ENCODE data around the gene A1BG. TPM values are rescaled to one million over a fixed set of nuclear protein-coding genes. Genes with fewer than 3 reads are reported as not detected.

The A1BG gene
- total and polyA plus RNA-seq, 2 of the 13 experiments (the other 11 are each of a cell fraction or from before 2014, with no cell fraction given) = 14.7 to 41.4 TPM

DNA sequence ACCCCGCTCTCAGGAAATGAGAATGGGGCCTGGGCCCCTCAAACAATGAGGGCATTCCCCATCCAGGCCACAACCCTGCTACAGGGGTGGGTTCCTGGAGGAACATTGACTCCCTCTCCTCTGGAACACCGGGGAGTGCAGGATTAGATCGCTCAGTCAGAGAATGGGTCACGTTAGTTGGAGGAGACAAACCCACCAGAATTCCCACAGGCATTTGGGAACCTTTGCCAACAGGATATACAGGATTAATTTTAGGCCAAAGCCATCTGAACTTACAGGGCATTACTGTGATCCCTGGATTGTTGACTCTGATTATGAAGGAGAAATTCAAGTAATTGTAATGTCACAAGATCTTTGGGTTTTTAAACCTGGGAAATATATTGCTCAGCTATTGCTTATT lies 45.6 kb downstream of the A1BG start:
- H3K9me3 ChIP-seq (ENCODE audit: low read length) = no peaks in the 10 kb centered on the region
- no peak overlapping the region for H3K9ac ChIP-seq (ENCODE audit: insufficient read depth, low read depth, low read length)
- H3K4me1 ChIP-seq (ENCODE audit: insufficient read depth, low read length) = peaks cover 26% of the 10 kb centered on the region
- H2AFZ ChIP-seq (ENCODE audit: low read length) = no peak overlapping the region
- H3K27me3 ChIP-seq (ENCODE audit: control insufficient read depth in 1 of 2, insufficient read depth in 2 of 2, low read length in 2 of 2) = no peaks in the 10 kb centered on the region; a peak in 1 of 5 replicates
- no TSS peak for BruUV-seq (replicated peaks)
- no peak overlapping the region for H3K4me2 ChIP-seq (ENCODE audit: low read depth, low read length)
- POLR2A ChIA-PET = interaction anchor here (1.5 kb wide), 1 partner anchor 19 kb away, joined by 3 read pairs; the partner anchor contains the start of gene ZSCAN22
- H3K36me3 ChIP-seq (replicated peaks in 1 of 2; ENCODE audit: control insufficient read depth in 1 of 2, insufficient read depth in 2 of 2, low read length in 2 of 2) = peaks cover 13 to 39% of the 10 kb centered on the region in 2 experiments; a peak in 4 of 5 replicates
- peaks cover 19% of the 10 kb centered on the region for H3K79me2 ChIP-seq (ENCODE audit: insufficient read depth, low read length)
- DNase-seq (ENCODE audit: low spot score) = no peak
- ATAC-seq = no peak
- peaks cover 7% of the 10 kb centered on the region; the same call in 1 of the 2 replicates for H4K20me1 ChIP-seq (ENCODE audit: insufficient read depth, low read length)
- intact Hi-C loops (cut with micrococcal nuclease; ENCODE audit: unreplicated experiment) = loop anchor here (5.0 kb wide), 1 partner anchor 125 kb away; the partner anchor contains the start of gene ZNF274
- no peak for FAIRE-seq
- no peak overlapping the region for H3K27ac ChIP-seq (ENCODE audit: extremely low read length, insufficient read depth, low read length)
- H3K4me3 ChIP-seq (replicated peaks in 1 of 3; ENCODE audit: insufficient read depth in 1 of 3, low read depth in 2 of 3, low read length in 3 of 3) = no peak overlapping the region
- CTCF ChIA-PET (ENCODE audit: low intra/inter-chr PET ratio, low total read pairs) = no interaction called here
- in situ Hi-C loops (cut with HindIII; ENCODE audit: extremely low pct_ligation_motif_present, low pct_unique_long_range_greater_than_20kb) = loop anchor here (5.0 kb wide), 1 partner anchor 125 kb away; the partner anchor contains the start of gene ZNF274
- WGBS (ENCODE audit: low lambda C conversion rate) = 89% methylated on average over 4 of the region's 4 CpGs
- TF ChIP-seq, protein P1, sequence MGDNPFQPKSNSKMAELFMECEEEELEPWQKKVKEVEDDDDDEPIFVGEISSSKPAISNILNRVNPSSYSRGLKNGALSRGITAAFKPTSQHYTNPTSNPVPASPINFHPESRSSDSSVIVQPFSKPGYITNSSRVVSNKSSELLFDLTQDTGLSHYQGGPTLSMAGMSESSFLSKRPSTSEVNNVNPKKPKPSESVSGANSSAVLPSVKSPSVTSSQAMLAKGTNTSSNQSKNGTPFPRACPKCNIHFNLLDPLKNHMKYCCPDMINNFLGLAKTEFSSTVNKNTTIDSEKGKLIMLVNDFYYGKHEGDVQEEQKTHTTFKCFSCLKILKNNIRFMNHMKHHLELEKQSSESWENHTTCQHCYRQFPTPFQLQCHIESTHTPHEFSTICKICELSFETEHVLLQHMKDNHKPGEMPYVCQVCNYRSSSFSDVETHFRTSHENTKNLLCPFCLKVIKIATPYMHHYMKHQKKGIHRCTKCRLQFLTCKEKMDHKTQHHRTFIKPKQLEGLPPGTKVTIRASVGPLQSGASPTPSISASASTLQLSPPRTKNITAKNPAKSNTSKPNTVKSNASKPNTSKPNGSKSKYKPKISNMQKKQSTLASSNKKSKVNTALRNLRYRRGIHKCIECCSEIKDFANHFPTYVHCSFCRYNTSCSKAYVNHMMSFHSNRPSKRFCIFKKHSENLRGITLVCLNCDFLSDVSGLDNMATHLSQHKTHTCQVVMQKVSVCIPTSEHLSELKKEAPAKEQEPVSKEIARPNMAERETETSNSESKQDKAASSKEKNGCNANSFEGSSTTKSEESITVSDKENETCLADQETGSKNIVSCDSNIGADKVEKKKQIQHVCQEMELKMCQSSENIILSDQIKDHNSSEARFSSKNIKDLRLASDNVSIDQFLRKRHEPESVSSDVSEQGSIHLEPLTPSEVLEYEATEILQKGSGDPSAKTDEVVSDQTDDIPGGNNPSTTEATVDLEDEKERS (CRISPR knock-in tag; IDR thresholded peaks at IDR 0.05) = no peak
- no peak for TF ChIP-seq ZNF136 (CRISPR knock-in tag; IDR thresholded peaks at IDR 0.05; ENCODE audit: low read depth)
- no peak for TF ChIP-seq ZNF44 (CRISPR knock-in tag; IDR thresholded peaks at IDR 0.05)
- no peak for TF ChIP-seq ZNF550 (CRISPR knock-in tag; IDR thresholded peaks at IDR 0.05; ENCODE audit: borderline replicate concordance)
- TF ChIP-seq, protein P2, sequence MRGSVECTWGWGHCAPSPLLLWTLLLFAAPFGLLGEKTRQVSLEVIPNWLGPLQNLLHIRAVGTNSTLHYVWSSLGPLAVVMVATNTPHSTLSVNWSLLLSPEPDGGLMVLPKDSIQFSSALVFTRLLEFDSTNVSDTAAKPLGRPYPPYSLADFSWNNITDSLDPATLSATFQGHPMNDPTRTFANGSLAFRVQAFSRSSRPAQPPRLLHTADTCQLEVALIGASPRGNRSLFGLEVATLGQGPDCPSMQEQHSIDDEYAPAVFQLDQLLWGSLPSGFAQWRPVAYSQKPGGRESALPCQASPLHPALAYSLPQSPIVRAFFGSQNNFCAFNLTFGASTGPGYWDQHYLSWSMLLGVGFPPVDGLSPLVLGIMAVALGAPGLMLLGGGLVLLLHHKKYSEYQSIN (CRISPR knock-in tag; IDR thresholded peaks at IDR 0.05; ENCODE audit: borderline replicate concordance) = no peak
- no peak for TF ChIP-seq ZNF564 (CRISPR knock-in tag; IDR thresholded peaks at IDR 0.05)
- TF ChIP-seq, protein P3, sequence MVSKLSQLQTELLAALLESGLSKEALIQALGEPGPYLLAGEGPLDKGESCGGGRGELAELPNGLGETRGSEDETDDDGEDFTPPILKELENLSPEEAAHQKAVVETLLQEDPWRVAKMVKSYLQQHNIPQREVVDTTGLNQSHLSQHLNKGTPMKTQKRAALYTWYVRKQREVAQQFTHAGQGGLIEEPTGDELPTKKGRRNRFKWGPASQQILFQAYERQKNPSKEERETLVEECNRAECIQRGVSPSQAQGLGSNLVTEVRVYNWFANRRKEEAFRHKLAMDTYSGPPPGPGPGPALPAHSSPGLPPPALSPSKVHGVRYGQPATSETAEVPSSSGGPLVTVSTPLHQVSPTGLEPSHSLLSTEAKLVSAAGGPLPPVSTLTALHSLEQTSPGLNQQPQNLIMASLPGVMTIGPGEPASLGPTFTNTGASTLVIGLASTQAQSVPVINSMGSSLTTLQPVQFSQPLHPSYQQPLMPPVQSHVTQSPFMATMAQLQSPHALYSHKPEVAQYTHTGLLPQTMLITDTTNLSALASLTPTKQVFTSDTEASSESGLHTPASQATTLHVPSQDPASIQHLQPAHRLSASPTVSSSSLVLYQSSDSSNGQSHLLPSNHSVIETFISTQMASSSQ (IDR thresholded peaks at IDR 0.05; ENCODE audit: low read depth) = no peak
- TF ChIP-seq, protein P3 (CRISPR knock-in tag; IDR thresholded peaks at IDR 0.05; ENCODE audit: borderline replicate concordance) = no peak
- TF ChIP-seq, protein P4, sequence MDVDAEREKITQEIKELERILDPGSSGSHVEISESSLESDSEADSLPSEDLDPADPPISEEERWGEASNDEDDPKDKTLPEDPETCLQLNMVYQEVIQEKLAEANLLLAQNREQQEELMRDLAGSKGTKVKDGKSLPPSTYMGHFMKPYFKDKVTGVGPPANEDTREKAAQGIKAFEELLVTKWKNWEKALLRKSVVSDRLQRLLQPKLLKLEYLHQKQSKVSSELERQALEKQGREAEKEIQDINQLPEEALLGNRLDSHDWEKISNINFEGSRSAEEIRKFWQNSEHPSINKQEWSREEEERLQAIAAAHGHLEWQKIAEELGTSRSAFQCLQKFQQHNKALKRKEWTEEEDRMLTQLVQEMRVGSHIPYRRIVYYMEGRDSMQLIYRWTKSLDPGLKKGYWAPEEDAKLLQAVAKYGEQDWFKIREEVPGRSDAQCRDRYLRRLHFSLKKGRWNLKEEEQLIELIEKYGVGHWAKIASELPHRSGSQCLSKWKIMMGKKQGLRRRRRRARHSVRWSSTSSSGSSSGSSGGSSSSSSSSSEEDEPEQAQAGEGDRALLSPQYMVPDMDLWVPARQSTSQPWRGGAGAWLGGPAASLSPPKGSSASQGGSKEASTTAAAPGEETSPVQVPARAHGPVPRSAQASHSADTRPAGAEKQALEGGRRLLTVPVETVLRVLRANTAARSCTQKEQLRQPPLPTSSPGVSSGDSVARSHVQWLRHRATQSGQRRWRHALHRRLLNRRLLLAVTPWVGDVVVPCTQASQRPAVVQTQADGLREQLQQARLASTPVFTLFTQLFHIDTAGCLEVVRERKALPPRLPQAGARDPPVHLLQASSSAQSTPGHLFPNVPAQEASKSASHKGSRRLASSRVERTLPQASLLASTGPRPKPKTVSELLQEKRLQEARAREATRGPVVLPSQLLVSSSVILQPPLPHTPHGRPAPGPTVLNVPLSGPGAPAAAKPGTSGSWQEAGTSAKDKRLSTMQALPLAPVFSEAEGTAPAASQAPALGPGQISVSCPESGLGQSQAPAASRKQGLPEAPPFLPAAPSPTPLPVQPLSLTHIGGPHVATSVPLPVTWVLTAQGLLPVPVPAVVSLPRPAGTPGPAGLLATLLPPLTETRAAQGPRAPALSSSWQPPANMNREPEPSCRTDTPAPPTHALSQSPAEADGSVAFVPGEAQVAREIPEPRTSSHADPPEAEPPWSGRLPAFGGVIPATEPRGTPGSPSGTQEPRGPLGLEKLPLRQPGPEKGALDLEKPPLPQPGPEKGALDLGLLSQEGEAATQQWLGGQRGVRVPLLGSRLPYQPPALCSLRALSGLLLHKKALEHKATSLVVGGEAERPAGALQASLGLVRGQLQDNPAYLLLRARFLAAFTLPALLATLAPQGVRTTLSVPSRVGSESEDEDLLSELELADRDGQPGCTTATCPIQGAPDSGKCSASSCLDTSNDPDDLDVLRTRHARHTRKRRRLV (CRISPR knock-in tag; IDR thresholded peaks at IDR 0.05) = no peak
- TF ChIP-seq ZNF354B (CRISPR knock-in tag; IDR thresholded peaks at IDR 0.05) = no peak
